Fibroblast of pulmonary artery (primary cell): Measurements from ENCODE around the gene ZNF853.
"Not testable (repeated sequence)": the region's sequence is repeated elsewhere in the genome, so short reads cannot be mapped to it uniquely, and the experiment has no call there.

Experiments used
- DNase-seq: peaks from one replicate; pipeline ENCODE4 v3.0.0-alpha.2; 2010; ENCODE audit warnings: low read depth
- H3K4me3 ChIP-seq: replicated peaks from 2 replicates; pipeline ENCODE4 v1.5.1; 2011; ENCODE audit warnings: low read depth, mild to moderate bottlenecking, control low read depth, low read length, moderate library complexity
- TF ChIP-seq, protein P1 (sequence below): IDR thresholded peaks from 2 replicates; pipeline ENCODE4 v1.5.1; 2011; ENCODE audit warnings: mild to moderate bottlenecking, control low read depth, low read length, inconsistent platforms; ENCODE audit errors: missing control alignments

Gene ZNF853

DNA sequence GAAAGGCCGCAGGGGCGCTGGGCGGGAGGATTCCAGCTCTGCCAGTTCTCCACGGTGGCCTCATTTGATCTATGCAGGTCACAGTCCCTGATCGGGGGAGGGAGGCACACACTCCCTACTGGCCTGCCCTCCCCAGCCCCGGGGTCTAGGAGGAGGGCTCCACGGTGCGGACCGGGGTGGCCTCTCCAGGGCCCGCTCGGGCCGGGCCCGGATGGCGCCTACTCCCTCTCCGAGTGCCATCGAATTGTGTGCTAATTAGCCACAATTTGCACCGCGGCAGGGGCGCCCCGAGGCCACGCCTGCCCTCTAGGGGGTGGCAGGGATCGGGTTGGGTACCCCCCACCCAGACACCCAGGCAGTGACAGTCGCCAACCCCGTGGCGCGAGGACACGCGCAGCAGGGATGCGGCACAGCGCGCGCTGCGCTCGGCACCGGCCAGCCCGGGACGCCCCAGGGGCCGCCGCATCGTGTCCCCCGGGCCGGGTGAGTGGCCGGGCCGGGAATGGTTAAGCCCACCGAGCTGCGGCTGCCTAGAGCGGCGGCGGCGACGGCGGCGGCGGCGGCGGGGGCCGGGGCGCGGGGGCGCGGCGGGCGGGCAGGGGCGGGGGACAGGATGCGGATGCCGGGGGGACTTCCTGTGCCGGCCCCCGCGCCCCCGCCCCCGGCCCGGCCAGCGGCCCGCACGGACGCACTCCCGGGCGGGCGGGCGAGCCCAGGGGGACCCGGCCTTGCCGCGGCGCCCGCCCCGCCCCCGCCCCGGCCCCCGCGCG, at the start of gene ZNF853:
Gene ZNF853, plus strand, starts transcription at position 658 of the 770 bp plus-strand sequence. CDS start 565 bp downstream, outside the sequence.
- DNase-seq, result no peak
- TF ChIP-seq, protein P1, sequence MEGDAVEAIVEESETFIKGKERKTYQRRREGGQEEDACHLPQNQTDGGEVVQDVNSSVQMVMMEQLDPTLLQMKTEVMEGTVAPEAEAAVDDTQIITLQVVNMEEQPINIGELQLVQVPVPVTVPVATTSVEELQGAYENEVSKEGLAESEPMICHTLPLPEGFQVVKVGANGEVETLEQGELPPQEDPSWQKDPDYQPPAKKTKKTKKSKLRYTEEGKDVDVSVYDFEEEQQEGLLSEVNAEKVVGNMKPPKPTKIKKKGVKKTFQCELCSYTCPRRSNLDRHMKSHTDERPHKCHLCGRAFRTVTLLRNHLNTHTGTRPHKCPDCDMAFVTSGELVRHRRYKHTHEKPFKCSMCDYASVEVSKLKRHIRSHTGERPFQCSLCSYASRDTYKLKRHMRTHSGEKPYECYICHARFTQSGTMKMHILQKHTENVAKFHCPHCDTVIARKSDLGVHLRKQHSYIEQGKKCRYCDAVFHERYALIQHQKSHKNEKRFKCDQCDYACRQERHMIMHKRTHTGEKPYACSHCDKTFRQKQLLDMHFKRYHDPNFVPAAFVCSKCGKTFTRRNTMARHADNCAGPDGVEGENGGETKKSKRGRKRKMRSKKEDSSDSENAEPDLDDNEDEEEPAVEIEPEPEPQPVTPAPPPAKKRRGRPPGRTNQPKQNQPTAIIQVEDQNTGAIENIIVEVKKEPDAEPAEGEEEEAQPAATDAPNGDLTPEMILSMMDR, result no peak
- peak within 1 kb of the TSS; percentile 43 for H3K4me3 ChIP-seq

DNA sequence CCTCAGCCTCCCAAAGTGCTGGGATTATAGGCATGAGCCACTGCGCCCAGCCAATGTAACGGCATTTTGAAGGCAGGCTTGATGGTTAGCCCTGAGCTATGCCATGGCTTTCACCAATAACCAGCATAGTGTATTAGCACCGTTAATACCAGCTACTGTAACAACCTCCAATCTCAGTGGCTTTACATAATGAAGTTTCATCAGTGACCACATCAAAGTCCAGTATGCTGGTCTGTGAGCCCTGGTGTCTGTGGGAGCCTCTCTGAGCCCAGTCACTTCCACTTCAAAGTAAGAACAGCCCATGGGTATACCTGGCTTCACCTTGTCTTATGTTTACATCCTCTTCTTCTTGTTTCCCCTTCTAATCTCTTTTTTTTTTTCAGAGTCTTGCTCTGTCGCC, 49.8 kb upstream of the ZNF853 start:
- no peak overlapping the region for H3K4me3 ChIP-seq
- TF ChIP-seq, protein P1, result no peak
- no peak for DNase-seq

DNA sequence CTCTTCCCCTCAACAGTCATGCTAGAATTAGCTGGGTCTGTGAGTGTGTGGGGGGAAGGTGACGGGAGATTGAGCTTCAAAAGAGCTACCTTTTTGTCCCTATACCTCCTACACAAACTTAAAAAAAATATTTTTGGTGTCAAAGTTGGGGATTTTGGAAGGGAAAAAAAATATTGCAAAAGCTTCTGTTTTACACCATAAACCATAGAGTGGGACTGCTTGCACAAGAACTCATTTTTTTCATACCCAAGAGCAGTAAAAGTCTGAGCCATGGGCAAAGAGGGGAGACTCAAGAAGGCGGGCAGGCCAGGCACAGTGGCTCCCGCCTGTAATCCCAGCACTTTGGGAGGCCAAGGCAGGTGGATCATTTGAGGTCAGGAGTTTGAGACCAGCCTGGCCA, 47.5 kb upstream of the ZNF853 start:
- H3K4me3 ChIP-seq, result no peak overlapping the region
- no peak for DNase-seq
- TF ChIP-seq, protein P1, result no peak

DNA sequence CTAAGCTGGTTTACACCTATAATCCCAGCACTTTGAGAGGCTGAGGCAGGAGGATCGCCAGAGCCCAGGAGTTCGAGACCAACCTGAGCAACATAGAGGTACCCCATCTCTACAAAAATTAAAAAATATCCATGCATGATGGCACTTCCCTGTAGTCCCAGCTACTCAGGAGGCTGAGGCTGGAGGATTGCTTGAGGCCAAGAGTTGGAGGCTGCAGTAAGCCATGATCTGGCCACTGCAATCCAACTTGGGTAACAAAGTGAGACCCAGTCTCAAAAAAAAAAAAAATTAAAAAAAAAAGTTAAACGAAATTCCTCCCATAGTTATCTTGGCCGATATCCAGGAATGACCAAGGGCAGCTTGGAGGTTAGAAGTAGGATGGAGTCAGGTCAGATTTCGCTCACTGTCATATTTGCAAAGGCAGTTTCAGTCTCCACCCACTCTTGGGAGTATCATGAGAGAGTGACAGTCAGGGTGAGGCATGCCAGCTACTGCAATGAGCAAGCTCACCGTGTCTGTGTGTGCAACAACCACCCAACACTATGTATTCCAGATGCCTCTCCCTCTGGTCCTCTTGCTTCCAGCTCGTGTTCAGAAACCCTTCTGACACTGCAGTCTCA, 44.1 kb upstream of the ZNF853 start:
- H3K4me3 ChIP-seq, result no peak overlapping the region
- TF ChIP-seq, protein P1, result no peak
- no peak for DNase-seq

DNA sequence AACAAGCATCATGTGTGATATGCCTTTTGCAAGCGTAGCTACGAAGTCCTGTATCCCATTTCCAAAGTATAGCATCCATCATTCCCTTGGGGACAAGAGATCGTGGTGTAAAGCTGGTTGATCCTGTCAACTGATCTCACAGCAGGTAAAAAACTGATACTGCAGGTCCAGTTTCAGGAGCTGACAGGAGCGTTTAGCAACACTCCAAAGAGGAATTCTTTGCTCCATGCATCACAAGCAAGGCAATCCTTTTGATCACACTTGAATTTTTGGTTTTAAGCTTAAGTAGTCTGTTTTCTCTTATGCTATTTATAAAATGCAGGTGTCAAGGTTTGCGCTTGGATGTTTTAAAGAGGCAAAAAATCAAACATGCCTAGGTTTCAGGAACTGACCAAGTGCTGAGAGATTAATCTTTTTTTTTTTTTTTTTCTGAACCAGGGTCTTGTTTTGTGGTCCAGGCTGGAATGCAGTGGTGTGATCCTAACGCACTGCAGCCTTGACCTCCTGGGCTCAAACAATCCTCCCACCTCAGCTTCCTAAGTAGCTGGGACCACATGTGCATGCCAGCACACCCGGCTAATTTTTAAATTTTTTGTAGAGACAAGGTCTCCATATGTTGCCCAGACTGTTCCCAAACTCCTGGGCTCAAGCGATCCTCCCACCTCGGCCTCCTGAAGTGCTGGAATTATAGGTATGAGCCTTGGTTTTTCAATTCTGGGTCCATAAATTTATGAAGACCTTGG, 40.0 kb upstream of the ZNF853 start:
- H3K4me3 ChIP-seq, result no peak overlapping the region
- TF ChIP-seq, protein P1, result no peak
- DNase-seq, result no peak

DNA sequence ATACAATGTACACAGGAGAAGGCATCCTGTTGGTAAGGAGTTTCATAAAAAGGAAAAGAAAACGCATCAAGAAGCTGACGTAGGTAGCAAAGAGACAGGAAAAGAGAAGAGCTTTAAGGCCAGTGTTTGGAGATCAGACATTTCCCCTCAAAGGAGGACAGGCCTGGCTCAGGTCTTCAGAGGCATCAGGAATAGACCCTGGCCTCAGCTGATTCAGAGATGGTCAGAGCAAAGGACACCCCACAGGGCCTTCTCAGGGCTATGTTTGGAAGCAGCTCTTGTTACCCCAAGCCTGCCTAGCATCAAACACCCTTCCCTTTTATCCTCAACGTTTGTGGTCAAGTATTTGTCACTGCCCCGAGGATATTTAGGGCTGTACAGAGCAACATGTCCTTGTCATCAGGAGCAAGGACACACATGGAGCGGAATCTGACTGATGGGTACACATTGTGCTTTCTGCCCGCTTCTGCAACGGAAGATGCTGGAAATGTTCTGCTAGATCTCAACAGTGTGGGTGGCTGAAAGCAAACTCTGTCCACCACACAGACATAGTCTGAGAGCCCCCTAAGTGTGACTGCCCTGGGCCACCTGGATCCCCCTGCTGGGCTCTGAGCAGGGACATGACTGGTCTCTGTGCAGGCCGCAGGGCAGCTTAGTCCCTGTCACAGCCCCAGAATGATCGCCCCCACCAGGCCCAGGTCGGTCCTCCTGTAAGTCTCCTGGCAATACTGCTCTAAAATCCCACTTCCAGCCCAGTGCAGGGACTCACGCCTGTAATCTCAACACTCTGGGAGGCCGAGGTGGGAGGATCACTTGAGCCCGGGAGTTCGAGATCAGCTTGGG, 39.2 kb upstream of the ZNF853 start:
- TF ChIP-seq, protein P1, result no peak
- DNase-seq, result no peak
- peak overlapping the region; percentile 77 for H3K4me3 ChIP-seq

DNA sequence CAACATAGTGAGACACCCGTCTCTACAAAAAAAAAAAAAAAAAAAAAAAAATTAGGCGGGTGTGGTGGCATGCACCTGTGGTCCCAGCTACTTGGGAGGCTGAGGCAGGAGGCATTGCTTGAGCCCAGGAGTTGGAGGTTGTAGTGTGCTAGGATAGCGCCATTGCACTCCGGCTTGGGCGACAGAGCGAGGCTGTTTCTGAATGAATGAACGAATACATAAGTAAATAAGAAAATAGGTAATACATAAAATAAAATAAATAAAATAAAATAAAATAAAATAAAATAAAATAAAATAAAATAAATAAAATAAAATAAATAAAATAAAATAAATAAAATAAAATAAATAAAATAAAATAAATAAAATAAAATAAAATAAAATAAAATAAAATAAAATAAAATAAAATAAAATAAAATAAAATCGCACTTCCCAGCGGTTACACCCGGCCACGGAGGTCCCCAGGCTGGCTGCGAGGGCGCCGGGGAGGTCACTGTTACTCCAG, 38.5 kb upstream of the ZNF853 start:
- not testable (repeated sequence) for DNase-seq
- H3K4me3 ChIP-seq, result peak overlapping the region; percentile 77
